ENCODE data around the gene MPV17.
"Not testable (repeated sequence)": the region's sequence is repeated elsewhere in the genome, so short reads cannot be mapped to it uniquely, and the experiment has no call there.

Gene MPV17

GRCh38 chr2:27300606-27301005 lies 22.3 kb downstream of the MPV17 start:
- in situ Hi-C loops (cut with HindIII; ENCODE audit: low sequenced_read_pairs) = not testable (repeated sequence)

- in situ Hi-C loops (cut with HindIII; ENCODE audit: low sequenced_read_pairs) = no loop called here
Measured at GRCh38 chr2:27298391-27299080, 24.4 kb downstream of the MPV17 start.

DNA sequence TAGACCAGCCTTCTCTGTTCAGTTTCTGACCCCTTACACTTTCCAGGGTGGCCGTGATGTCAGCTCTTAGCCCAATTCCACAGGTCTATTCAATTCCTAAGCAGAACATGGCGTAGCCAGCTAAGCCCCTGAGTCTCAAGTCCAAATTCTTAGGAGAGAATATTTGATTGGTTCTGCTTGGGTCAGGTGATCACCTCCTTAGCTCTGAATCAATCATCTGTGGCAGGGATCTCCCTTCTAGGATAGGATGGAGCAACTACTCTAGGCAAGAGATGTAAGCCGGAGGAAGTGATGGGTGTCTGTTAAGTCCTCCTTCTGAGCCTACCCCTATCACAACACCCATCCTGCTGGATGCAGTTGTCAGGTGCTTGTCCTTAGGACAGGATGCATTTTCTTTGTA lies 25.7 kb downstream of the MPV17 start:
- in situ Hi-C loops (cut with HindIII; ENCODE audit: low sequenced_read_pairs) = no loop called here

GRCh38 chr2:27296481-27296880 lies 26.4 kb downstream of the MPV17 start:
- in situ Hi-C loops (cut with HindIII; ENCODE audit: low sequenced_read_pairs) = no loop called here

- in situ Hi-C loops (cut with HindIII; ENCODE audit: low sequenced_read_pairs) = no loop called here
Measured at GRCh38 chr2:27294928-27295327, 28.0 kb downstream of the MPV17 start.

- in situ Hi-C loops (cut with HindIII; ENCODE audit: low sequenced_read_pairs) = no loop called here
Measured at GRCh38 chr2:27291865-27292264, 31.0 kb downstream of the MPV17 start.

DNA sequence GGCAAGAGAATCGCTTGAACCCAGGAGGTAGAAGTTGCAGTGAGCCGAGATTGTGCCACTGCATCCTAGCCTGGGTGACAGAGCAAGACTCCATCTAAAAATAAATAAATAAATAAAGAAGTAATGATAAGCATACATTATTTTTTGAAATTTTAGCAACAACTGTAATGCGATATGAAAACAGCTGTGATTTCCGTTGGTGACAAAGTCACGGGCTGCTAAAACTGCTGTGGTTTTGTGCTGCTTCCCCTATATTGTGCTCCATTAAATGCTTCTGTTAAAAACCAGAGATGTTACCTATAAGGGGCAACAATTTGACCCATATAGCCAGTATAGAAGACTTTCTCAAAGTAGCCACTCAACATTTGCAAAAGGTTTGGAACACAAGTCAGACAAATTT lies 32.3 kb downstream of the MPV17 start:
- in situ Hi-C loops (cut with HindIII; ENCODE audit: low sequenced_read_pairs) = no loop called here

DNA sequence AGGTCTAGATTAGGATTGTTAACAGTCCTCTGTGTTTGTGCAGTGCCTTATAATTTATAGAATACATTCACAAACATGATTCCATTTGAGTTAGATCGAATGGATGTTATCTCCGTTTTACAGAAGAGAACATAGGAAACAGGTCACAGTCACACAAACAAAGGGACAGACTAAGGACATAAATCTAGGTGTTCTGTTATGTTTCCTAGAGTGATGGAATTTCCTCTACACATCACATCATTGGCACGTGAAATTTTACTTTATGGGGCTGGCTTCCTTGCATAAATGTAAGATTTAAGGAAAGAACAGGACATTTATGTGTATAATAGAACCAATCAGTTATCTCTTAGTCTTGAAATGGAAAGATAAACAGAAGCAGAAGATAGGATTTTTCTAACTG lies 34.3 kb downstream of the MPV17 start:
- in situ Hi-C loops (cut with HindIII; ENCODE audit: low sequenced_read_pairs) = no loop called here

- in situ Hi-C loops (cut with HindIII; ENCODE audit: low sequenced_read_pairs) = no loop called here
Measured at GRCh38 chr2:27285481-27285880, 37.4 kb downstream of the MPV17 start.

DNA sequence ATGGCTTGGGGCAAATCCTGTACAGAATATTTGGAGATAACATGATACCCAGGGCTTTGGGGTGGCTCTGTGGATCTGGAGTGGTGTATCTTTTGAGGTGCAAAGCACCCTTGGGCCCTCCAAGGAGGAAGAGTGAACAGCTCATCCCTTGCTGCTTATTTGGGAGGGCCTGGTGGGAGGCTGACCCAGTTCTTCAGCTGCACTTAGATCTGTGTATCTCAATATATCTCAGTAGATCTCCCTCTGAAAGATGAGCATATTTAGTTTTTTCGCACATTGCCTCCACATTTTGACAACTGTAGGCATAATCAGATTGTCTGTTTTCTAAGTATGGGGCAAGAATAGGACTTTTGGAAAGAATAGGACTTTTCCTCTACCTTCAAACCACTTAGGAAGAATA lies 37.9 kb downstream of the MPV17 start:
- in situ Hi-C loops (cut with HindIII; ENCODE audit: low sequenced_read_pairs) = no loop called here

GRCh38 chr2:27282892-27283291 lies 40.0 kb downstream of the MPV17 start:
- in situ Hi-C loops (cut with HindIII; ENCODE audit: low sequenced_read_pairs) = no loop called here

GRCh38 chr2:27281855-27282559 lies 40.9 kb downstream of the MPV17 start, which contains the start of gene TRIM54:
TRIM54 (plus strand) TSS chr2:27282429; CDS start chr2:27282732, 303 bp downstream.
- in situ Hi-C loops (cut with HindIII; ENCODE audit: low sequenced_read_pairs) = no loop called here

DNA sequence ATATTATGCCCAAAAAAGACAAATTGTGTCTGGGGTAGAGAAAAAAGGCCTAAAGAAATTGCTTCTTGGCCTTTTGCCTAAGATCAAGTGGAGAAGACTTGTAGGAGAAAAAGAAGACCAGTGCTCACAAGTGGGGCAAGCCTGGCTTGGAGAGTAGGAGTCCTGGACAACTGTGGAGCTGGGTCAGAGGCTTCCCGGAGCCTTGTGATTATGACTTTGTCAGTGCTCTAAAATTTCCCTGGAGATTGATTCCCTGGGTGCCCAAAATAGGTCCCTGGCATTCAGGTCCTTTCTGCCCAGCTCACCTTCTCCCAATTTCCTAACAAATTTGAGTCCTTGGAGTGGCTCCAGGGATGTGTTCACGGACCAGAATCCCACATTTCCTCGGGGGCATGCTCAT lies 41.5 kb downstream of the MPV17 start:
- in situ Hi-C loops (cut with HindIII; ENCODE audit: low sequenced_read_pairs) = no loop called here

DNA sequence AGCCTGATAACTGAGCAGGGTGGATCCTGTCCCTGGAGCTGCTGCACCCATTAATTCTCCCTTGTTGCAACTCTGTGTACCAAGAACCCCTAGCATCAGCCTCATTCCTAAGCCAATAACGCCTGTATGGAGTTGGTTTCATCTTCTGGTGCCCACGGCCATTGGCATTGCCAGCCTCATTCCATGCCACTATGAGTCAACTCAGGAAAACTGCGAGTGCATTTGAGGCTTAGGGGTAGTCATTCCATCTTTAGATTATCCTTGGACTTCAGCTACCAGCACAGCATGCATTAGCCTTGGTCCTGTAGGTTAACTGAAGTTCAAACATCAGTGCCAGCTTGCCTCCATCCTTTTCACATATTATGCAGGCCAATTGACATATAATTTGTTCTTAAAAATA lies 42.1 kb downstream of the MPV17 start:
- in situ Hi-C loops (cut with HindIII; ENCODE audit: low sequenced_read_pairs) = no loop called here

GRCh38 chr2:27278010-27278409 lies 44.9 kb downstream of the MPV17 start:
- in situ Hi-C loops (cut with HindIII; ENCODE audit: low sequenced_read_pairs) = no loop called here

GRCh38 chr2:27275211-27276150 lies 47.4 kb downstream of the MPV17 start, which contains the start of gene DNAJC5G:
DNAJC5G (plus strand) TSS chr2:27275433; CDS start chr2:27276729, 1,296 bp downstream.
- in situ Hi-C loops (cut with HindIII; ENCODE audit: low sequenced_read_pairs) = no loop called here

- in situ Hi-C loops (cut with HindIII; ENCODE audit: low sequenced_read_pairs) = not testable (repeated sequence)
Measured at GRCh38 chr2:27272537-27273522, 50.1 kb downstream of the MPV17 start.

DNA sequence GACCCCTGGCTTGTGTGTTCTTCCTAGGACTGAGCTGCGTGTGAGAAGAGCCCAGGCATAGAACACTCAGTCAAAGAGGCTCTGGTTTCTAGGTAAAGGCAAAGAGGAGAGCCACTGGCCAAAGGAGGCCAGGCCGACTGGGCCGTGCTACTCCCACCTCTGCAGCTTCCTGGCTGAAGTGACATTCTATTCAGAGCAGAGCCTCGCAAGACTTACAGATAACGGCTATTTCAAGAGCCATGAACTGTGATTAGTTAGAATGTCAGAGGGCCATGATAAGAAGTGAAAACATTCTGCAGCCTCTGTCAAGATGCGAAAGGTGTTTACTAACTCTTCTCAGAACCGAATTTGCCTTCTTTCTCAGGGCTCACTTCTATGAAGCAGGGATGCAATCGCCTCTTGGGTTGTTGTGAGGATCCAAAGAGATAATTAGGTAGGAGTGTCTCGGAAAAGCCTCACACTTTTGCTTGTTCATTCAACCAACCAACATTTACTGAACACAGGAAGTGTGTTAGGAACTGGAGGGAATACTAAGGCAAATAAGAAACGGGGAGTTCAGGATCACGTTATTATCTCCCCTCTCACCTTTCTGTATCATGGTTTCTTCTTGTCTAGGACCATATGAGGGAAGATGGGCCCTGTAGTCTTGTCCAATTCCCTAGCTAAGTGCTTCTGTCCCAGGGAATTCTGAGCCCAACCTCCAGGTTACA lies 51.1 kb downstream of the MPV17 start:
- in situ Hi-C loops (cut with HindIII; ENCODE audit: low sequenced_read_pairs) = no loop called here

DNA sequence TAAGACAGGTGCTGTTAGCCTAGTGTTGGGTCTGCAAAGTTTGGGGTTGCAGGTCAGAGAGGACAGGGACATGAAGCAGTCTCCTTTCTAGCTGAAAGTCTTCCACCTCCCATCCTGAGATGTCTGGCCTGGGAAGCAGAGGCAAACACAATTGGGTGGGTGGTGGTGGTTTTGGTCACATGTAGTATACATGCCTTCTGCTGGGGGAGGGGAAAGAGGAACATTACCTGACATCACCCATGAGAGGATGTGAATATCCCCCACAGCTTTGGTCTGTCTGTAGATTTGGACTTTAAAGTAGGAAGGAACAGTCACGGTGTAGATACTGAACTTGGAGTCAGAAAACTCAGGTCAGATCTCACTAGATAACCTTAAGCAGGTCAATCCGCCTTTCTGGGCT lies 52.2 kb downstream of the MPV17 start:
- in situ Hi-C loops (cut with HindIII; ENCODE audit: low sequenced_read_pairs) = no loop called here

All from DLD1 (cell line).